NB4 (cell line): ENCODE measurements around the gene MCM6.

Experiments used
- CTCF ChIP-seq: IDR thresholded peaks from one replicate; pipeline ENCODE4 v1.5.1; 2012; ENCODE audit warnings: low read depth, low read length
- MAX ChIP-seq: IDR thresholded peaks from 2 replicates; pipeline ENCODE4 v1.6.1; 2011; ENCODE audit warnings: low read depth, low read length
- MYC ChIP-seq: IDR thresholded peaks from 2 replicates; pipeline ENCODE4 v1.6.1; 2011; ENCODE audit warnings: low read depth, low read length
- POLR2A ChIP-seq: IDR thresholded peaks from 2 replicates; pipeline ENCODE4 v1.6.1; 2011; ENCODE audit warnings: mild to moderate bottlenecking; ENCODE audit not compliant: insufficient read length; ENCODE audit errors: extremely low read depth

DNA sequence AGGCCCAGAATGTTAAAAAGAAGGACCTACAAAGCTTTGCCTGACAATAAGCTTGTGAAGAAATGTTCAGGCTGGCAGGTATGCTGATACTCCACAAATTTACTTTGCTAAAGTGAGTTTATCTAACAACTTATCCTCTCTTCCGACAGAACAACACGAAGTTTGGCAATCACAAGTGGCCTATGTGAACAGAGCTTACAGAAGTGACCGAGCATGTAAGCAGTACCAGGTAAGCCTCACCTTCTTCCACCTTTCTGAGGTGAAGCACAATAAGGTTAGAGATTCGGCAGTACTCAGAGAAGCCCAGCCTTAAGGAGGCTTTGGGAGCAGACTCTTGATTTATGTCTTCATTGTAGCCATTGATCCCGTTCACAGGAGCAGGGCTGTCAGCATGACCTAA, 30.2 kb downstream of the MCM6 start:
- TF ChIP-seq CTCF (no peak), POLR2A (no peak), MAX (no peak), MYC (no peak)
